Measurements from ENCODE around the gene CNTF. TPM values are rescaled to one million over a fixed set of nuclear protein-coding genes. Genes with fewer than 3 reads are reported as not detected.

CNTF gene, protein sequence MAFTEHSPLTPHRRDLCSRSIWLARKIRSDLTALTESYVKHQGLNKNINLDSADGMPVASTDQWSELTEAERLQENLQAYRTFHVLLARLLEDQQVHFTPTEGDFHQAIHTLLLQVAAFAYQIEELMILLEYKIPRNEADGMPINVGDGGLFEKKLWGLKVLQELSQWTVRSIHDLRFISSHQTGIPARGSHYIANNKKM
- 1.1 to 1.7 TPM (median 1.4 TPM) in 5 replicates for total RNA-seq (2022; extraction: Qiagen RNA extraction; ENCODE audit: low read depth)

DNA sequence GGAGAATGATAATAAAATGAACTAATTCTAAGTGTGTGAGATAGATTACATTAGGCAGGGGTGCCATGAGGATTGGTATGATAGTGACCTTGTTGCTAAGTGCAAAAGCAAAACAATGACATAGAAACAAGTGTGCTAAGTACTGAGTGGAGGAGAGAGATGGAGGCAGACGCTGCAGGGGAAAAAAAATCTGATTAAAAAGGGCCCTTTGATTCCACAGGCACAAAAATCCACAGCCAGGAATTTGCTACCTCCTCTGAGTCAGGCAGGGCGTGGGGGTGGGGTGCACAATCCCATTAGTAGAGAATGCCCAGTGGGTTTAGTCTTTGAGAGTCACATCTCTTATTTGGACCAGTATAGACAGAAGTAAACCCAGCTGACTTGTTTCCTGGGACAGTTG, at the start of gene CNTF:
Gene CNTF (plus strand): TSS at position 322 of the 400 bp plus-strand sequence. CDS start 88 bp downstream, outside the sequence.

DNA sequence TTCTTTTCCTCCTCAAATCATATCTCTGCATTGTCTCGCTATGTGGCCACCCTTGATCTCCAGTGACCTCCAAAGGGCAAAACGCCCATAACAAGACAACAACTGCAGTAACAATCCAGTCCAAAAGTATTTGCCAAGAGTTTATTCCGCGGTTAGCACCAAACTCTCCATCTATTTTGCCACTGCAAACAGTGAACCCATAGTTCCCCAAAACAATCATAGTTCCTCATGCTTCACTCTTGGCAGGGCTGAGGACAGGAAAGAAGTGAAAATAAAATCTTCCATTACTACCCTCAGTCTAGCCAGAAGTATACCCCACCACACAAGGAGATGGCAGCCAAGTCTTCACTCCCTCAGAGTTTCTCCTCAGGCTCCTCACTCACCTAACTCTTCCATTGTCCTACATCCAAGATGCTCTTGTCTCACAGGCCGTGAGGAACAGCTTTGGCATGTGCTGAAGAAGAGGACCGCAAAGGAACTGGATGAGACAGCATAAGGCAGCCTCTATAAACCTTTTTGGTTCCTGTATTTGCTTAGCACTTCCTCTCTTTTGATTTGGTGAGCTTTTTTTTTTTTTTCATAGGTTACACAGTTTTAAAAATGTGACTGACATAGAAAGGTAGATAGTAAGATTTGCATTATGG, 47.0 kb upstream of the CNTF start, which contains the start of gene LPXN:
Gene LPXN (minus strand): TSS at position 480 of the 644 bp plus-strand sequence. CDS start 84 bp downstream, at position 396.

DNA sequence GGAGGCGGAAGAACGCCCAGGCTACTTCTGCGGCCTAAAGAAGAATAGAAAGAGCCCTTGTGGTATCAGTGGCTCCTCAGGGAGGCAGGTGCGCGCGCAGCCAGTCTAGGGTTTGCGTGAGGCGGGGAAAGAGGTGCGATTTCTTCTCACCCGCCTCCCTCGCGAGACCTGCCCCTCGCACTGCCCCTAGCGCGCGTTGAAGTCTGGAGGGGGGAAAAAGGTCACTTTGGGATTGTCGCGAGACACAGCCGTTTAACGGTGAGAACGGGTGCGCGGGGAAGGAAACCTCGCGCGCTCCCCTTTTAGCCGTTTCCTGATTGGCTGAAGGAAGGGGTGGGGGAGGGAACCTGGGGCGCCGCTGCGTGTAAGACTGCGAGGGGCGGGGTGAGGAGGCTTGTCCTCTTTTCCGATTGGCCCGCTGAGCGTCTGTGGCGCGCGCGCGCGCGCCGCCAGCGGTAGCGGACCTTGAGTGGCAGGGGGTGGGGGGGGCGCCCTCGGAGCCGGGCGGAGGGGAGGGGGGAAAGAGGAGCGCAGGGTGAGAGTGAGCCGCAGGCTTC, 43.8 kb upstream of the CNTF start, which contains the start of gene ZFP91:
Gene ZFP91 (plus strand): TSS at position 429 of the 557 bp plus-strand sequence. CDS start 219 bp downstream, outside the sequence.

Other genes starting within 250 kb of the CNTF start
- not detected in 5 replicates for gene OR5B3, start 215.8 kb upstream of the CNTF start, total RNA-seq (2022; extraction: Qiagen RNA extraction; ENCODE audit: low read depth)
- gene OR5B2, start 194.5 kb upstream of the CNTF start, total RNA-seq (2022; extraction: Qiagen RNA extraction; ENCODE audit: low read depth): not detected in 5 replicates
- not detected in 5 replicates for gene OR5B12, start 180.4 kb upstream of the CNTF start, total RNA-seq (2022; extraction: Qiagen RNA extraction; ENCODE audit: low read depth)
- not detected in 5 replicates for gene OR5B21, start 114.6 kb upstream of the CNTF start, total RNA-seq (2022; extraction: Qiagen RNA extraction; ENCODE audit: low read depth)
- 2.0 to 3.5 TPM (median 2.5 TPM) in 5 replicates for gene LPXN, start 46.8 kb upstream of the CNTF start, total RNA-seq (2022; extraction: Qiagen RNA extraction; ENCODE audit: low read depth)
- gene ZFP91, start 43.6 kb upstream of the CNTF start, total RNA-seq (2022; extraction: Qiagen RNA extraction; ENCODE audit: low read depth): 25.1 to 50.3 TPM (median 44.3 TPM) in 5 replicates
- not detected in 5 replicates for gene GLYAT, start 109.3 kb downstream of the CNTF start, total RNA-seq (2022; extraction: Qiagen RNA extraction; ENCODE audit: low read depth)
- not detected in 5 replicates for gene GLYATL2, start 222.0 kb downstream of the CNTF start, total RNA-seq (2022; extraction: Qiagen RNA extraction; ENCODE audit: low read depth)

Measured in A549 treated with RU486 at 1 μM for 4 hours (cell line).